ENCODE data around the gene SLC1A1.

Gene SLC1A1

DNA sequence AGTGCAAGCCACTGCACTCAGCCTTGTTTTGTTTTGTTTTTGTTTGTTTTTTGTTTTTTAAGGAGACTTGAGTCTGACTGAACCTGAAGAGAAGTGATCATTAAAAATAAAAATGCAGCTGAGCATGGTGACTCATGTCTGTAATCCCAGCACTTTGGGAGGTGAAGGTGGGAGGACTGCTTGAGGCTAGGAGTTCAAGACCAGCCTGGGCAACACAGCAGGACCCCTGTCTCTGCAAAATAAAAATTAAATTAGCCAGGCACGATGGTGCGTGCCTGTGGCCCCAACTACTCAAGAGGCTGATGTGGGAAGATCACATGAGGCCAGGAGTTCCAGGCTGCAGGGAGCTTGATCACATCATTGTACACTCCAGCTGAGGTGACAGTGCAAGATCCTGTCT, 6.2 kb downstream of the SLC1A1 start:
- H3K4me1 Mint-ChIP-seq, result peaks cover 6% of the 10 kb centered on the region
- peaks cover 34% of the 10 kb centered on the region for H3K27me3 Mint-ChIP-seq
- H3K27ac Mint-ChIP-seq, result no peak overlapping the region
- no peaks in the 10 kb centered on the region for H3K36me3 Mint-ChIP-seq
- no peak for ATAC-seq
- H3K4me3 Mint-ChIP-seq, result no peak overlapping the region
- H3K9me3 Mint-ChIP-seq, result no peaks in the 10 kb centered on the region

DNA sequence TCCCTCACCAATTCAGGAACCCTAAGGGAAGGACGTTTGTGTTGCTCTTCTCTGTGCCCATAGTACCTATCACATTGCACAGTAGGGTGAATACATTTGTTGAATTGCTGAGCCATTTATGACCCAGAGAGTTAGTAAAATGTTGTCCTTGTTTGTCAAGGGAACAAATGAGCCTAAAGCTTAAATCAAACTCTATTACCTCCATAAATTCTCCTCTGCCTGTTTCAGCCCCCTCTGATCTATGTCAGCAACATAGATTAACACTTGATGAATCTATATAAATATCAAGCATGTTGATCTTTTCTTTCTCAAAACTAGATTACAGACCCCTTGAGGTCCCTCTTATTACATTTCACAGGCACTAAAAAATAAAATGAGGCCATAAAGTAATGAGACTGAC, 7.1 kb downstream of the SLC1A1 start:
- Mint-ChIP-seq H3K4me3 (no peak overlapping the region), H3K27me3 (peaks cover 25% of the 10 kb centered on the region), H3K9me3 (no peaks in the 10 kb centered on the region), H3K4me1 (no peaks in the 10 kb centered on the region), H3K27ac (no peak overlapping the region), H3K36me3 (no peaks in the 10 kb centered on the region)
- no peak for ATAC-seq

DNA sequence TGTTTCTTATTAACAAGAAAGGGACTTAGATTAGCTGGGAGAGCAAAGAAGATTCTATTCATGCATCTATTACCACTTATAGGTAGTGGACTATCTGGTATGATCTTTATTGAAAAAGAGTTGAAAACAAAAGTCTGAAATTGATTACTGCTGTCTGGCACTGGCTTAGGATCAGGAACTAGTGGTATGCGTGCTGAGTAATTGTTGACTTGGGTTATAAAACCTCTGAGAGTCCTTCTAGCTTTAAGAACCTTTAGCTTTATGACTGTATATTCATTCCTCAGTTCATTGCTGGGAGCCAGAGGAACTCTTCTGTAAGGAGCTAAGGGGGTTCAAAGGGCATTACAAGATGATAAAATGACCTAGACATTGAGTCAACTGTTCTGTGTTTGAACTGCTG, 7.6 kb downstream of the SLC1A1 start:
- ATAC-seq, result no peak
- no peaks in the 10 kb centered on the region for H3K4me1 Mint-ChIP-seq
- H3K4me3 Mint-ChIP-seq, result no peak overlapping the region
- peaks cover 23% of the 10 kb centered on the region for H3K27me3 Mint-ChIP-seq
- no peaks in the 10 kb centered on the region for H3K36me3 Mint-ChIP-seq
- H3K27ac Mint-ChIP-seq, result no peak overlapping the region
- no peaks in the 10 kb centered on the region for H3K9me3 Mint-ChIP-seq

GRCh38 chr9:4499917-4500316, 9.6 kb downstream of the SLC1A1 start:
- ATAC-seq, result no peak
- Mint-ChIP-seq H3K36me3 (no peaks in the 10 kb centered on the region), H3K4me3 (no peak overlapping the region)

DNA sequence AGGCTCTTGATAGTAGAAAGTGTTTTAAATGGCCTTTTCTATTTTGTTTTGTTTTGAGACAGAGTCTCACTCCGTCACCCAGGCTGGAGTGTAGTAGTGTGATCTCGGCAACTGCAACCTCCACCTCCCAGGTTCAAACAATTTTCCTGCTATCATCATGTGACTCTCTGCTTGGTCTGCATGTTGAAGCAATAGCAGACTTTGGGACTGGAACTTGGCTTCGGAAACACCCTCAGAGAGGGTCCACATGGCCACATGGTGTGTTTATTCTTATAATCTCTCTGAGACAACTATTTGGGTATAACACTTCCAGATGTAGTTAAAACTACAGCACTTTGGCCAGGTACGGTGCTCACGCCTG, 10.9 kb downstream of the SLC1A1 start:
- ATAC-seq, result no peak
- no peak overlapping the region for H3K4me3 Mint-ChIP-seq
- H3K36me3 Mint-ChIP-seq, result no peaks in the 10 kb centered on the region
- no peaks in the 10 kb centered on the region for H3K4me1 Mint-ChIP-seq
- H3K9me3 Mint-ChIP-seq, result no peaks in the 10 kb centered on the region
- H3K27me3 Mint-ChIP-seq, result peaks cover 8% of the 10 kb centered on the region
- H3K27ac Mint-ChIP-seq, result no peak overlapping the region

More at GRCh38 chr9:4499917-4500316, 9.6 kb downstream of the SLC1A1 start:
- Mint-ChIP-seq H3K9me3 (no peaks in the 10 kb centered on the region), H3K27ac (no peak overlapping the region), H3K4me1 (no peaks in the 10 kb centered on the region), H3K27me3 (peaks cover 20% of the 10 kb centered on the region)

- no peaks in the 10 kb centered on the region for H3K9me3 Mint-ChIP-seq
- H3K36me3 Mint-ChIP-seq, result no peaks in the 10 kb centered on the region
- H3K27ac Mint-ChIP-seq, result no peak overlapping the region
- H3K4me1 Mint-ChIP-seq, result no peaks in the 10 kb centered on the region
- no peaks in the 10 kb centered on the region for H3K27me3 Mint-ChIP-seq
- no peak overlapping the region for H3K4me3 Mint-ChIP-seq
- ATAC-seq, result no peak
Observed at GRCh38 chr9:4502444-4502843, 12.2 kb downstream of the SLC1A1 start.

GRCh38 chr9:4503103-4503502, 12.8 kb downstream of the SLC1A1 start:
- Mint-ChIP-seq H3K4me1 (no peaks in the 10 kb centered on the region), H3K9me3 (no peaks in the 10 kb centered on the region), H3K4me3 (no peak overlapping the region), H3K36me3 (no peaks in the 10 kb centered on the region), H3K27me3 (no peaks in the 10 kb centered on the region), H3K27ac (no peak overlapping the region)
- ATAC-seq, result no peak

DNA sequence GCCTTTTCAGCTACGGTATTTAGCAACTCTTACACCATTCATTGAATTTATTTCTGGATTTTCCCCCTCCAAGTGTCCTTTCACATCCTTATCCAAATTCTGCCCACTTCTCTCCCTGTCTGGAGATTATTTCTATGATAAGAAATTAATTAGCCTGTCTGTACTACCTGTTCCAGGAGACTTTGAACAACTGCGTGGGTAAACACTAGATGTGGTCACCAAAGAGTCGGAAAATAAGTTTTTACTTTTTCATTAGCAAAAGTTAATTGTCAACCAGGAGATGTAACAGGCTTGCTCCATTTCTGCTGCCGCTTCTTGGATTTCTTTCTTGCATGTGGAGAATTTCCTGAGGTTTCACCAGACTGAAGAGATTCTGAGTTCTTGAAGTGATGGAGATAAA, 14.0 kb downstream of the SLC1A1 start:
- no peaks in the 10 kb centered on the region for H3K36me3 Mint-ChIP-seq
- H3K27ac Mint-ChIP-seq, result no peak overlapping the region
- no peak for ATAC-seq
- H3K4me3 Mint-ChIP-seq, result no peak overlapping the region
- H3K4me1 Mint-ChIP-seq, result no peaks in the 10 kb centered on the region
- no peaks in the 10 kb centered on the region for H3K27me3 Mint-ChIP-seq
- H3K9me3 Mint-ChIP-seq, result no peaks in the 10 kb centered on the region

GRCh38 chr9:4506490-4506889, 16.2 kb downstream of the SLC1A1 start:
- Mint-ChIP-seq H3K9me3 (no peaks in the 10 kb centered on the region), H3K27ac (no peak overlapping the region), H3K27me3 (no peaks in the 10 kb centered on the region), H3K4me3 (no peak overlapping the region), H3K4me1 (no peaks in the 10 kb centered on the region), H3K36me3 (no peaks in the 10 kb centered on the region)
- no peak for ATAC-seq

GRCh38 chr9:4507306-4508130, 17.2 kb downstream of the SLC1A1 start:
- Mint-ChIP-seq H3K27me3 (no peaks in the 10 kb centered on the region), H3K4me3 (no peak overlapping the region), H3K4me1 (no peaks in the 10 kb centered on the region), H3K9me3 (no peaks in the 10 kb centered on the region), H3K36me3 (no peaks in the 10 kb centered on the region), H3K27ac (no peak overlapping the region)
- ATAC-seq, result no peak

DNA sequence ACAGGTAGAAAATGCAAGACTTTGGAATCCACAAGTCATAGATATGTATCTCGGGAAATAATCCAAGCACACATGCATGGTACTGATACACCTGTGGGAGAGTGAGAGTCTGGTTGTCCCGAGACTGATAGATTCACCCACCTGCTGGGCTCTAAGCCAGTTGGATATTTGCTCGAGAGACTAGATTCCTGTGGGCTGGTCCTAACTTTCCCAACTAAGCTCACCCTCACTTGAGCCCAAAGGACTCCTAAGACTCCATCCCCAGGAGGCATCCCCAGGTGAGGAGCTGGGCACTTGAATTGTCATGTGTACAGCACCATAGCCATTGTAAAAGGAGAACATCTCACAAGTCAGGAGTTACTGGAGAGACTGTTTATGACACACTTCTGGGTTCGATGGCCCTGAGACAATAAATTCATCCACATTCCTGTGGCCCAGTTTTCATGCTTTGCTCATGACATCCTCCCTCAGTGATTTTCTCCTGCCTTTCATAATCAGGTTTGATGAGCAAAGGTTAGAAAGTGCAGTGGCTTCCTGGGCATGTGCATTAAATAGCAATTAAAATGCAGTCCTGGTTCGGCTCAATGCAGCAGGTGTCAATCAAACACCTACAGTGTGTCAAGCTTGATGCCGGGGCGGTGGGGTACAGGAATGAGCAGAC, 18.1 kb downstream of the SLC1A1 start:
- no peak for ATAC-seq
- no peak overlapping the region for H3K4me3 Mint-ChIP-seq
- H3K27me3 Mint-ChIP-seq, result no peaks in the 10 kb centered on the region
- H3K27ac Mint-ChIP-seq, result no peak overlapping the region
- no peaks in the 10 kb centered on the region for H3K9me3 Mint-ChIP-seq
- H3K36me3 Mint-ChIP-seq, result no peaks in the 10 kb centered on the region
- H3K4me1 Mint-ChIP-seq, result no peaks in the 10 kb centered on the region

- Mint-ChIP-seq H3K27ac (no peak overlapping the region), H3K4me1 (no peaks in the 10 kb centered on the region), H3K36me3 (no peaks in the 10 kb centered on the region), H3K9me3 (no peaks in the 10 kb centered on the region), H3K27me3 (no peaks in the 10 kb centered on the region), H3K4me3 (no peak overlapping the region)
- ATAC-seq, result no peak
Observed at GRCh38 chr9:4508907-4509589, 18.8 kb downstream of the SLC1A1 start.

- Mint-ChIP-seq H3K4me1 (no peaks in the 10 kb centered on the region), H3K4me3 (no peak overlapping the region), H3K9me3 (no peaks in the 10 kb centered on the region), H3K27me3 (no peaks in the 10 kb centered on the region), H3K36me3 (no peaks in the 10 kb centered on the region), H3K27ac (no peak overlapping the region)
- ATAC-seq, result no peak
Observed at GRCh38 chr9:4509590-4509984, 19.3 kb downstream of the SLC1A1 start.

- Mint-ChIP-seq H3K4me3 (no peak overlapping the region), H3K27me3 (no peaks in the 10 kb centered on the region), H3K36me3 (no peaks in the 10 kb centered on the region), H3K27ac (no peak overlapping the region), H3K9me3 (no peaks in the 10 kb centered on the region), H3K4me1 (no peaks in the 10 kb centered on the region)
- ATAC-seq, result no peak
Observed at GRCh38 chr9:4510546-4511322, 20.5 kb downstream of the SLC1A1 start.
